Frontal cortex (tissue), 4 donors: ENCODE results near the gene TYR. TPM values are rescaled to one million over a fixed set of nuclear protein-coding genes. Genes with fewer than 3 reads are reported as not detected.
"Not testable (repeated sequence)": the region's sequence is repeated elsewhere in the genome, so short reads cannot be mapped to it uniquely, and the experiment has no call there.

Experiments used
- DNase-seq, 2 donors: peaks; one replicate each; pipeline ENCODE4 v3.0.0; 2012; ENCODE audit warnings: low spot score in 2 of 2
- FAIRE-seq: peaks from 2 replicates; lab custom pipeline; 2012; peaks lifted over from hg19 to GRCh38; lab: Jason Lieb, UNC
- total RNA-seq: library from RNA; depleted of rRNA; stranded (reverse); fragments of >200 nt; gene quantifications from one replicate; pipeline ENCODE4 v1.2.3, GENCODE V29; 2014
- donor health status: control.
- donor health status: control.
- donor health status: control.

The TYR gene
- total RNA-seq, 1 donor from 2014 or later = not detected

- not testable (repeated sequence) for DNase-seq, FAIRE-seq
These were observed 160.4 kb downstream of the TYR start for GRCh38 chr11:89338073-89338472.

DNA sequence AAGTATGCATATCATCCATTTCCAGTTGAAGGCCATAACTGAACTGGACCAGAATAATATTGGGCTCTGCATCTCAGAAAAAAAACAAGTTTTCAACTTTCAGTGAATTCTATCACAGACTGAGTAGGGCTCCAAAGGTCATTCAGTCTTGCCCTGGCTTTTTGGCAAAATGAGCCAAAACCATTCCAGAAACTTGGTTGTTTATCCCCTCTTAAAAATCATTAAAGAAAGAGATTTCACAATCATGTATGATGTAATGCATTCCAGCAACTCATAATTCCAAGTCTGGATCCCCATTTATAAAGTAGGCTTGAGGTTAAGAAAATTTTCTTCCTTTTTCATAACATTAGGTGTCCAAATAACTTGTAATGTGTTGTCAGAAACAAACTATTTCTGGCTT is 162.8 kb downstream of the TYR start:
- FAIRE-seq, DNase-seq: not testable (repeated sequence)

- not testable (repeated sequence) for FAIRE-seq, DNase-seq
These were observed 165.4 kb downstream of the TYR start for GRCh38 chr11:89342880-89343572.

Other genes starting within 250 kb of the TYR start
- 149 TPM for gene GRM5, start 111.9 kb upstream of the TYR start, total RNA-seq